A204.1 (cell line): Measurements from ENCODE around the gene CXCL12.

ENCODE experiments used
- FAIRE-seq: peaks from 2 replicates; lab custom pipeline; 2012; peaks lifted over from hg19 to GRCh38; lab: Jason Lieb, UNC

The CXCL12 gene

GRCh38 chr10:44384601-44385025 is 284 bp downstream of the CXCL12 start:
- no peak for FAIRE-seq

GRCh38 chr10:44383749-44384600 is 922 bp downstream of the CXCL12 start:
- no peak for FAIRE-seq

- no peak for FAIRE-seq
Observed at GRCh38 chr10:44382981-44383748, 1.7 kb downstream of the CXCL12 start.

- no peak for FAIRE-seq
Observed at GRCh38 chr10:44382131-44382858, 2.6 kb downstream of the CXCL12 start.

GRCh38 chr10:44380829-44381600 is 3.9 kb downstream of the CXCL12 start:
- no peak for FAIRE-seq

- no peak for FAIRE-seq
Observed at GRCh38 chr10:44379907-44380306, 5.0 kb downstream of the CXCL12 start.

GRCh38 chr10:44378626-44379025 is 6.3 kb downstream of the CXCL12 start:
- no peak for FAIRE-seq

GRCh38 chr10:44377651-44378310 is 7.1 kb downstream of the CXCL12 start:
- FAIRE-seq = no peak

- FAIRE-seq = no peak
Observed at GRCh38 chr10:44376472-44377099, 8.3 kb downstream of the CXCL12 start.

GRCh38 chr10:44374155-44374554 is 10.7 kb downstream of the CXCL12 start:
- FAIRE-seq = no peak

GRCh38 chr10:44373341-44373995 is 11.4 kb downstream of the CXCL12 start:
- no peak for FAIRE-seq

- no peak for FAIRE-seq
Observed at GRCh38 chr10:44372181-44372580, 12.7 kb downstream of the CXCL12 start.

GRCh38 chr10:44370731-44371248 is 14.1 kb downstream of the CXCL12 start:
- FAIRE-seq = no peak

- no peak for FAIRE-seq
Observed at GRCh38 chr10:44369854-44370253, 15.0 kb downstream of the CXCL12 start.

GRCh38 chr10:44369296-44369695 is 15.6 kb downstream of the CXCL12 start:
- no peak for FAIRE-seq

- FAIRE-seq = no peak
Observed at GRCh38 chr10:44368637-44369036, 16.3 kb downstream of the CXCL12 start.

- FAIRE-seq = no peak
Observed at GRCh38 chr10:44366941-44367630, 17.8 kb downstream of the CXCL12 start.

- FAIRE-seq = no peak
Observed at GRCh38 chr10:44364566-44364965, 20.3 kb downstream of the CXCL12 start.

GRCh38 chr10:44363716-44364115 is 21.2 kb downstream of the CXCL12 start:
- FAIRE-seq = no peak
